ENCODE results near the gene NCLN.
"Not testable (repeated sequence)": the region's sequence is repeated elsewhere in the genome, so short reads cannot be mapped to it uniquely, and the experiment has no call there.

The NCLN gene

DNA sequence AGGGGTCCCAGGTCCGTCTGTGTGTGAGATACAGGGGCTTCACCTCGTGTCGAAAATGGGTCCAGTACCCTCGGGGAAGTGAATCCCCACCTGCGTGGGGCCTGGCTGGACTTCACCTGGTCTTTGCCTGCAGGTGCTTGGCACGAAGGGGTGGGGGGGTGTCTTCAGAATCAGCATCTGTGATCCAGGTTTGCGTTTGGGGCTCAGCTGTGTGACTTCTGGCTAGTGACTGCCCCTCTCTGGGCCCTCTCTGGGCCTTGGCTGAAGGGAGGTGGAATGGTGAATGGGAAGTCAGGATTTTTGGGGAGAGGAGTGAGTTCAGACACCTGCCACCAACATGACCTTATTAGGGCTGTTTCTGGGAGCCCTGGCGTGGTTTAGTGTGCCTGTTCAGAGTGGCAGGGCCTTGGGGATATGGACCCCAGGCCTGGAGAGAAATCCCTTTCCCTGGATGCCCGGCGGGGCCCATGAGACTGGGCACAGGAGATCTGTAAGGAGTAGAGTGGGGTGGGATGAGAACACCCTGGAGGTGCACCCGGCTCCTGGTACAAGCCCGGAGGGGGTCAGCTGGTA lies 41.4 kb downstream of the NCLN start:
- DNase-seq: no peak

- no peak for DNase-seq
Observed at GRCh38 chr19:3229346-3229743, 43.6 kb downstream of the NCLN start.

DNA sequence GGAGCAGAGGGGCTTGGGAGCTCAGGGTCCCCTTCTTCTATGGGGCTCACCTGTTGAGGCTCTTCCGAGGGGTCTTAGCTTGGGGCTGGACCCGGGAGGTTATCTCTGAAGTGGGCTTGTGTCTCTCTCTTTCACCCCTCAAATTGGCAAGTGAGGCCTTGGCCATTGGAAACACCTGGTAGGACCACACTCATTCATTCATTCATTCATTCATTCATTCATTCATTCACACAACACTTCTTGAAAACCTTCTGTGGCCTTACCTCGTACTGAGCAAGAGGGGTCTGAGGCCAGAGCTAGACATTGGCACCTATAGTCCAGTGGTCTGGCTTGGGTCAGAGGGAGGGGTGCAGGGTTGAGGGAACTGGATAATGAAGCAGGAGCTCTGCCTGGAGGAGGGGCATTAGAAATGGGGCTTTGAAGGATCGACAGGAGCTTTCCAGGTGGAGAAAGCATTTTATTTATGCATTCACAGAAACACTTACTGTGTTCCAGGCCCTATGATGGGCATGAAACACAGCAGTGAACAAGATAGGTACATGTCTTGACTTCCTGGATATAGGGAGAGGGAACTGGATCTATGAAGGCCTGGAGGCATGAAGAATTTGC lies 44.3 kb downstream of the NCLN start:
- DNase-seq: no peak

GRCh38 chr19:3231288-3231687 lies 45.6 kb downstream of the NCLN start:
- DNase-seq: no peak

- no peak for DNase-seq
Observed at GRCh38 chr19:3233116-3233515, 47.4 kb downstream of the NCLN start.

DNA sequence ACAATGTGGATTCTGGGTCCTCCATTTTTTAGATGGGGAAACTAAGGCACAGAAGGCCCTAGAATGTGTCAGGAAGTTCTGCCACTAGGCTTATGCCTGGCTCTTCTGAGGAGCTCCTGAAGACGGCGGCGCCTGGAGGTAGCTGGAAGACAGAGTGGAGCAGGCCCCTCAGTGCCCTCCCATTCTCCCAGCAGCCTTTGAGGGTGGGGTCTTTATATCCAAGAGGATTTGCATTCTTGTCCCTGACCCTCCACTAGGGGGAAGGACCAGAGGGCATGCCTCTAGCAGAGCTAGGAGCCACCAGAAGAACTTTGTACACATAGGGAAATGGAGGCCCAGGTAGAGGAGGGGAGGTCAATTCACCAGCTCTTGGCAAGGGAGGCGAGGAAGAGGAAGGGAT lies 48.1 kb downstream of the NCLN start:
- no peak for DNase-seq

DNA sequence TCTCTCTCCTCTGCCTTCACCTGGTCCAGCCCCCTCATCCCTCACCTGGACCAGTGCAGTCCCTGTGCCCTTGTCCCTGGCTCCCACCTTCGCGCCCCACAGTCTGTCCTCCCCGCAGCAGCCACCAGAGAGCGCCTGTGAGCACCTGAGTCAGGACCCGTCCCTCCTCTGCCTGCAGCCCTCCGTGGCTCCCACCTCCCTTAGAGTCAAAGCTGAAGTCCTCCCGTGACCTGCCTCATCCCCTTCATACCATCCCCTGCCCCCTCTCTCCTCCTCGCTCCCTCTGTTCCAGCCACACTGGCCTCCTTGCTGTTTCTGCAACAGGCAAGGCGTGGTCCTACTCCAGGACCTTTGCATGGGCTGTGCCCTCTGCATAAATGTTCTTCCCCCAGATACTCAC lies 49.1 kb downstream of the NCLN start:
- no peak for DNase-seq

DNA sequence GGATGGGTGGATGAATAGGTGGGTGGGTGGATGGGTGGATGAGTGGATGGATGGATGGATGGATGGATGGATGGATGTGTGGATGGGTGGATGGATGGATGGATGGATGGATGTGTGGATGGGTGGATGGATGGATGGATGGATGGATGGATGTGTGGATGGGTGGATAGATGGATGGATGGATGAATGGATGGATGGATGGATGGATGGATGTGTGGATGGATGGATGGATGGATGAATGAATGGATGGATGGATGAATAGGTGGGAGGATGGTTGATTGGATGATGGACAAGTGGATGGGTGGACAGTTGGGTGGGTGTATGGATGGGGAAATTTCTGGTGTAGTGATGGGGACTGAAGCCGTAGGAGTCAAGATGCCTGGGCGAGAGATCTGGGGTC lies 49.9 kb downstream of the NCLN start:
- not testable (repeated sequence) for DNase-seq

GRCh38 chr19:3236272-3236671 lies 50.5 kb downstream of the NCLN start:
- DNase-seq: no peak

GRCh38 chr19:3238066-3238561 lies 52.4 kb downstream of the NCLN start:
- DNase-seq: no peak

DNA sequence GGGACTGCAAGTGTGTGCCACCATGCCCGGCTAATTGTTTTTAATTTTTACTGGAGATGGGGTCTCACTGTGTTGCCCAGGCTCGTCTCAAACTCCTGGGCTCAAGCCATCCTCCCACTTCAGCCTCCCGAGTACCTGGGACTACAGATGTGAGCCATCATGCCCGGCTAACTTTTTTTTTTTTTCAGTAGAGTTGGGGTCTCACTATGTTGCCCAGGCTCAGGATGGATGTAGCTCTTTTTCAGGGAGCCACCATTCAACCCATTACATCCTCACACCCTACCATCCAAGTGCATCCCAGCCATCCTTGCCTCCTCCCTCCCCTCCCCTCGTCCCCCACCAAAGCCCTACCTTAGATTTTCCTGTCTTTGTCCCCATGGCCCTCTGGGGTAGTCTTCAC lies 53.6 kb downstream of the NCLN start:
- no peak for DNase-seq

- no peak for DNase-seq
Observed at GRCh38 chr19:3243819-3244700, 58.3 kb downstream of the NCLN start.

DNA sequence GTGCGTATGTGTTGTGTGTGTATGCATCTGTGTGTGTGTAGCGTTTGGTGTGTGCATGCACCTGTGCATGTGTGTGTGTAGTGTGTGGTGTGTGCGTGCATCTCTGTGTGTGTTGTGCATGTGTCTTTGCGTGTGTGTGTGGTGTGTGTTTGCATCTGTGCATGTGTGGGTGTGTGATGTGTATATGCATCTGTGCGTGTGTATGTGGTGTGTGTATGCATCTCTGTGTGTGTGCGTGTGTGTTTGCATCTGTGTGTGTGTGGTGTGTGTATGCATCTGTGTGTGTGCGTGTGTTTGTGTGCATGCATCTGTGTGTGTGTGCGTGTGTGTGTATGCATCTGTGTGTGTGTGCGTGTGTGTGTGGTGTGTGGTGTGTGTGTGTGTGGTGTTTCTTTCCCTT lies 59.3 kb downstream of the NCLN start:
- no peak for DNase-seq

DNA sequence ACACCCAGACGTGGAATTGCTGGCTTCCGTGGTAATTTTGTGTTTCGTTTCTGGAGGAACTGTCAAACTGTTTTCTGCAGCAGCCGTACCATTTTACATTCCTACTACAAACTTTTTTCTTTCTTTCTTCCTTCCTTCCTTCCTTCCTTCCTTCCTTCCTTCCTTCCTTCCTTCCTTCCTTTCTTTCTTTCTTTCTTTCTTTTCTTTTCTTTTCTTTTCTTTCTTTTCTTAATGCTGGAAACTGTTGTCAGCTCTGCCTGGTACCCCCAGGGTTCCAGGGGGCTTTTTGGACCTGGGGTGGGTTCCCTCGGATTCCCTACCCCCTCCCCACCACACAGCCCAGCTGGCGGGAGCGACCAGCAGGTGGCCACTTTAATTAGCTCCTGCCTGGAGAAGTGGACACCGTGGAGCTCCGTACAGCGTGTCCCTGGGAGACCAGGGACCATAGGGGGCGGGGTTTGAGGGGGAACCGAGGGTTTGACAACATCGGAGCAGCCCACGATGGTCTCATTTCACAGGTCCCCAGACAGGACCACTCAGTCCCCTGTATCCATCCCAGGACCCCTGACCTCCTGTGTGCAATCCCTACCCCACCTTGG lies 63.1 kb downstream of the NCLN start:
- no peak for DNase-seq

- no peak for DNase-seq
Observed at GRCh38 chr19:3249408-3249807, 63.7 kb downstream of the NCLN start.

GRCh38 chr19:3250675-3251074 lies 64.9 kb downstream of the NCLN start:
- DNase-seq: no peak

DNA sequence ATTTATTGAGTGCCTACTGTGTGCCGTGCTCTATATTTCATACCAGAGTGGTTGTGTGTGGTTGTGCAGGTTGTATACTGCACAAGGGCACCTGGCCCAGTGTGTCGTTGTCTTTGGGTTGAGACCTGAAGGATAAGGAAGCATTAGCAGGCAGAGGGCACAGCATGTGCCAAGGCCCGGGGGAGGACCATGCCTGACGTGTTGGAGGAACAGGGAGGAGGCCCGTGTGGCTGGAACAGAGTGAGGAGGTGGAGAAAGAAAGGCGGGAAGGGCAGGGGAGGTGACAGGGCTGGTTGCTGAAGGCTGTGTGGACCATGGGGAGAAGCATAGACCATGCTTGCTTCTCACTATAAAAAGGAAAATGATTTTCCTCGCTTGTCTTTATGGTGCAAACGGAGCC lies 65.5 kb downstream of the NCLN start:
- no peak for DNase-seq

DNA sequence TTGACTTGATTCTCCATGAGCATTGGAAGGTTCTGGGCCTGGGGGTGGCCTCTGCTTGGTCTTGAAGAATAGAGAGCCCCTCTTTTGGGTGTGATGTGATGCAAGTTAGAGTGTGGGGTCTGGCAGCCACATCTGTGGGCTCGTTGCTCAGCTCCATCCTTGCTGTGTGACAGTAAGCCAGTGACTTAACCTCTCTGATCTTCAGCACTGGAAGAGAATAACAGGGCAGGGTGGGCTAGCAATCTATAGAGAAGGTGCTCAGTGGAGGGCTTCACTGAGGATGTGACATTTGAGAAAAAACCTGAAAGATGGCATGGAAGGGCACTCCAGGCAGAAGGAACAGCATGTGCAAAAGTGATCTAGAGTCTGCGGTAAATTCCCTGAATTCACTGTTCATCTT lies 66.9 kb downstream of the NCLN start:
- no peak for DNase-seq

DNA sequence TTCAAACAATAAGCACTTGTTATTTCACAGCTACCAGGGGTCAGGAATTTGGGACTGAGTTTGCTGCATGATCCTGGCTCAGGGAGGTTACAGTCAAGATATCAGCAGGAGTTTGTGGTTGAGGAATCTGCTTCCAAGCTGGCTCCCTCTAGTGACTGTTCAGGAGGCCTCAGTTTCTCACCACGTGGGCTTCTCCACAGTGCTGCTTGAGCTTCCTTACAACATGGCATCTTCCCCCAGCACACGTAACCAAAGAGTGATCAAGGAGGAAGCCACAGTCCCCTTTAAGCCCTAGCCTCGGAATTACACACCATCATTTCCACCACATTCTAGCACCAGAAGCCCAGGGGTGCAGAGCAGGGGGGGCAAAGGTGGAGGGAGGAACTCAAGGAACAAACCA lies 67.5 kb downstream of the NCLN start:
- no peak for DNase-seq

DNA sequence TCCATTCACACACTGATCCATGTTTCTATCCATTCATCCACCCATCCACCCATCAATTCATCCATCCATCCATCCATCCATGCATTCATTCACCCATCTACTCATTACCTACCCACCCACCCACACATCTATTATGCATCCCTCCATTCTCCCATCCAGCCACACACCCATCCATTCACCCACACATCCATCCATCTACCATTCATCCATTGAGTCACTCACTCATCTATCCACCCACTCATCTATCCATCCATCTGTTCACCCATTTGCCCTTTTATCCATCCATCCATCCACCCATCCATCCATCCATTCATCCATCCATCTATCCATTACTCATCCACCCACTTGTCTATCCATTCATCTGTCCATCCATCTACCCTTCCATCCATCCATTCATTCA lies 68.8 kb downstream of the NCLN start:
- no peak for DNase-seq

- no peak for DNase-seq
Observed at GRCh38 chr19:3257071-3257470, 71.3 kb downstream of the NCLN start.
